Suprapubic skin (tissue), 4 donors: ENCODE measurements around the gene PCNX2. TPM values are rescaled to one million over a fixed set of nuclear protein-coding genes. Genes with fewer than 3 reads are reported as not detected.

ENCODE experiments used
- DNase-seq, 2 donors: peaks; one replicate each; pipeline ENCODE4 v3.0.0-alpha.2; 2019; ENCODE audit warnings: low spot score in 2 of 2
- H3K27ac ChIP-seq: fragments of 200-600 bp; sonication (generic); one replicate; pipeline ENCODE4 v1.5.1; 2019
- H3K27me3 ChIP-seq: fragments of 200-600 bp; sonication (generic); one replicate; pipeline ENCODE4 v1.5.1; 2019
- H3K36me3 ChIP-seq: fragments of 200-600 bp; sonication (generic); one replicate; pipeline ENCODE4 v1.5.1; 2019
- H3K4me1 ChIP-seq: fragments of 200-600 bp; sonication (generic); one replicate; pipeline ENCODE4 v1.5.1; 2019
- H3K4me3 ChIP-seq: fragments of 200-600 bp; sonication (generic); one replicate; pipeline ENCODE4 v1.5.1; 2019; ENCODE audit warnings: mild to moderate bottlenecking
- H3K9me3 ChIP-seq: fragments of 200-600 bp; sonication (generic); one replicate; pipeline ENCODE4 v1.5.1; 2019
- EP300 ChIP-seq: sonication (generic); formaldehyde crosslinking; IDR thresholded peaks from one replicate; pipeline ENCODE4 v1.6.1; 2017; ENCODE audit warnings: antibody characterized with exemption
- POLR2A ChIP-seq, 2 donors: fragments of 450-650 bp; IDR thresholded peaks; one replicate each; pipeline ENCODE4 v1.6.1; 2017; ENCODE audit warnings: antibody characterized with exemption in 2 of 2, mild to moderate bottlenecking in 2 of 2, moderate library complexity in 2 of 2
- POLR2AphosphoS5 ChIP-seq, 3 donors: sonication (generic); formaldehyde crosslinking; IDR thresholded peaks; one replicate each; pipeline ENCODE4 v1.6.1; 2017; ENCODE audit warnings: antibody characterized with exemption in 3 of 3
- WGBS: methylation state at CpG from one replicate; pipeline ENCODE4 v1.1.5; 2018; 5-methylcytosine and 5-hydroxymethylcytosine counted together
- total RNA-seq, 4 donors: library from RNA; depleted of rRNA; stranded (reverse); fragments of >200 nt; gene quantifications; one replicate each; pipeline ENCODE4 v1.1.0, GENCODE V29; 2016
- TF ChIP-seq, protein P1 (sequence below), 2 donors: fragments of 200-600 bp in 1 of 2; fragments of 450-650 bp in 1 of 2; sonication (generic) in 1 of 2; IDR thresholded peaks; one replicate each; pipeline ENCODE4 v1.5.1; 2016 to 2019; ENCODE audit warnings: antibody characterized with exemption in 2 of 2, mild to moderate bottlenecking in 1 of 2, moderate library complexity in 1 of 2

The PCNX2 gene
- total RNA-seq, 4 donors from 2014 or later: 8.9 to 21.4 (median 14.3) TPM

DNA sequence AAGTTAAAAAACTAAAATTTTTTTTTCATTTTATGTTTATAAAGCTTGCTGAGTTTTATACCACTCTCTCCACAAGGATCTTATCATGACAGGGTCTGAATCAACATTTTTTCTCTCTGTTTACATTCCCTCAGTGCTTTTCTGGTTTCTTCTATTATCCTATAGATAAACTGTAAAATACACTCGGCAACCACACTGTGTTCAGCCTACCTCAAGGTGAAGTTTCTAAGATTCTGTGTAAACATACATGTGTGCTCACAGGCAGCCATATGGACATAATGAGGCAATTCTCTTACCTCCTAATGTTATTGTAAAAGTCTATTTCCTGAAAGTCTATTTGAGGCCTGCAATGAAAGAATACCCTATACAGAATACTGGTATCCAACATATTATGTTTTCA, 230.5 kb downstream of the PCNX2 start:
- TF ChIP-seq, protein P1, sequence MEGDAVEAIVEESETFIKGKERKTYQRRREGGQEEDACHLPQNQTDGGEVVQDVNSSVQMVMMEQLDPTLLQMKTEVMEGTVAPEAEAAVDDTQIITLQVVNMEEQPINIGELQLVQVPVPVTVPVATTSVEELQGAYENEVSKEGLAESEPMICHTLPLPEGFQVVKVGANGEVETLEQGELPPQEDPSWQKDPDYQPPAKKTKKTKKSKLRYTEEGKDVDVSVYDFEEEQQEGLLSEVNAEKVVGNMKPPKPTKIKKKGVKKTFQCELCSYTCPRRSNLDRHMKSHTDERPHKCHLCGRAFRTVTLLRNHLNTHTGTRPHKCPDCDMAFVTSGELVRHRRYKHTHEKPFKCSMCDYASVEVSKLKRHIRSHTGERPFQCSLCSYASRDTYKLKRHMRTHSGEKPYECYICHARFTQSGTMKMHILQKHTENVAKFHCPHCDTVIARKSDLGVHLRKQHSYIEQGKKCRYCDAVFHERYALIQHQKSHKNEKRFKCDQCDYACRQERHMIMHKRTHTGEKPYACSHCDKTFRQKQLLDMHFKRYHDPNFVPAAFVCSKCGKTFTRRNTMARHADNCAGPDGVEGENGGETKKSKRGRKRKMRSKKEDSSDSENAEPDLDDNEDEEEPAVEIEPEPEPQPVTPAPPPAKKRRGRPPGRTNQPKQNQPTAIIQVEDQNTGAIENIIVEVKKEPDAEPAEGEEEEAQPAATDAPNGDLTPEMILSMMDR (IDR thresholded peaks at IDR 0.05): no peak
- no peak for TF ChIP-seq POLR2A (IDR thresholded peaks at IDR 0.05)
- TF ChIP-seq EP300: no peak
- TF ChIP-seq POLR2AphosphoS5 (IDR thresholded peaks at IDR 0.05): no peak
- Histone ChIP-seq H3K36me3 (no peaks in the 10 kb centered on the region), H3K4me1 (no peaks in the 10 kb centered on the region), H3K9me3 (no peaks in the 10 kb centered on the region), H3K27me3 (no peaks in the 10 kb centered on the region), H3K4me3 (no peak overlapping the region), H3K27ac (no peak overlapping the region)
- DNase-seq: no peak
- WGBS: 94% methylated on average over 1 of the region's 1 CpG

- Histone ChIP-seq H3K27me3 (no peaks in the 10 kb centered on the region), H3K9me3 (no peaks in the 10 kb centered on the region), H3K4me1 (no peaks in the 10 kb centered on the region), H3K27ac (no peak overlapping the region), H3K36me3 (no peaks in the 10 kb centered on the region), H3K4me3 (no peak overlapping the region)
- no peak for TF ChIP-seq EP300
- TF ChIP-seq POLR2A (IDR thresholded peaks at IDR 0.05): no peak
- TF ChIP-seq, protein P1 (IDR thresholded peaks at IDR 0.05): no peak
- TF ChIP-seq POLR2AphosphoS5 (IDR thresholded peaks at IDR 0.05): no peak
- DNase-seq: no peak
Observed at GRCh38 chr1:233063462-233063861, 232.1 kb downstream of the PCNX2 start.

- Histone ChIP-seq H3K27ac (no peak overlapping the region), H3K27me3 (no peaks in the 10 kb centered on the region), H3K4me3 (no peak overlapping the region), H3K4me1 (no peaks in the 10 kb centered on the region), H3K36me3 (no peaks in the 10 kb centered on the region), H3K9me3 (no peaks in the 10 kb centered on the region)
- no peak for DNase-seq
- 77% methylated on average over 5 of the region's 5 CpGs for WGBS
- TF ChIP-seq, protein P1 (IDR thresholded peaks at IDR 0.05): no peak
- TF ChIP-seq POLR2AphosphoS5 (IDR thresholded peaks at IDR 0.05) (no peak), EP300 (no peak), POLR2A (IDR thresholded peaks at IDR 0.05) (no peak)
Observed at GRCh38 chr1:233061265-233061664, 234.3 kb downstream of the PCNX2 start.

DNA sequence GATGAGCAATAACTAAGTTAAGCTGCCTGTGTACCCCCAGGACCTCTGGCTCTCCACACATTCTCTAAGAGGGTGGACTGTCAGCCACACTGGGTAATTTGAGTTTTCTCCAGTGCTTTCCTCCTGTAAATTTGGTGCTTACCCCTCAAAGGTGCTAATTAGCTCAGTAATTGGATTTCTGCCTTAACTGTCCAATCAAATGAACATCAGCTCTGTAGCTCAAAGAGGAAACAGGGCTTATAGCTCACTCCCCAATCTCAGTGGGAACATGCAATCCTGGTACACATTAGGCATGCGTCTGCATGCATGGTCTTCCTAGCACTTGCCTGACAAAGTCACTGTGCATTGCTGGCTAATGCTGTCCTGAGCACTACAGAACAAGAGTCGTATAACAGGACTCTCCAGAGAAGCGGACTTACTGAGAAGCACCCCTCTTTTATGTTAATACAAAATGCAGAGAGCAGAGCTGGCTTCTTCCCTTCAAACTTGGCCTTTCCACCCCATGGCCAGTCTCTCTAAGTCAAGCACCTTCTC, 235.0 kb downstream of the PCNX2 start:
- WGBS: 65% methylated on average over 3 of the region's 3 CpGs
- Histone ChIP-seq H3K9me3 (no peaks in the 10 kb centered on the region), H3K4me3 (no peak overlapping the region), H3K27ac (no peak overlapping the region), H3K36me3 (no peaks in the 10 kb centered on the region), H3K27me3 (no peaks in the 10 kb centered on the region), H3K4me1 (no peaks in the 10 kb centered on the region)
- TF ChIP-seq EP300 (no peak), POLR2A (IDR thresholded peaks at IDR 0.05) (no peak), POLR2AphosphoS5 (IDR thresholded peaks at IDR 0.05) (no peak)
- TF ChIP-seq, protein P1 (IDR thresholded peaks at IDR 0.05): no peak
- DNase-seq: no peak

DNA sequence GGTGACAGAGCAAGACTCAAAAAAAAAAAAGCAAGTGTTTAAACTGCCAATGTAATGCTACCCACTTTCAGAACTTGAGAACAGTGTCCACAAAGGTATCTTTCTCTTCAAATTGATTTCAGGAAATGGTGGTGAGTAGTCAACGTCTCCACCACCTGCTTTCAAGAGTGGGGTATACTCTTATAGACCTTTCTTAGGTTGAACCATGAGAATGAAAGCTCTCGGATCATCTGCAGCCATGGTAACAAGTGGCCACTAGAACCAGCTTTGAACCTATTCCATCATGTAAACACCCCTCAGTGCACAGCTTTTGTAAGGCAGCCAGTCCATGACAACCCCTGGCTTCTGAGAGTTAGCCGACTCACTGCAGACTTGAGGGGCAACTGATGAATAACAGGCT, 237.7 kb downstream of the PCNX2 start:
- H3K36me3 ChIP-seq: no peaks in the 10 kb centered on the region
- no peaks in the 10 kb centered on the region for H3K9me3 ChIP-seq
- DNase-seq: no peak
- no peak for TF ChIP-seq POLR2A (IDR thresholded peaks at IDR 0.05)
- TF ChIP-seq, protein P1 (IDR thresholded peaks at IDR 0.05): no peak
- no peak for TF ChIP-seq POLR2AphosphoS5 (IDR thresholded peaks at IDR 0.05)
- TF ChIP-seq EP300: no peak
- H3K4me3 ChIP-seq: no peak overlapping the region
- no peaks in the 10 kb centered on the region for H3K27me3 ChIP-seq
- no peak overlapping the region for H3K27ac ChIP-seq
- WGBS: 89% methylated on average over 3 of the region's 3 CpGs
- no peaks in the 10 kb centered on the region for H3K4me1 ChIP-seq
